Activated CD8-positive, alpha-beta memory T cell treated with anti-CD3 and anti-CD28 coated beads, Interleukin-2, amount 50 U/mL, for 24 hours (primary cell): Measurements from ENCODE around the gene SLC66A2.

Experiments
- DNase-seq: peaks from one replicate; pipeline ENCODE4 v3.0.0-alpha.2; 2020; ENCODE audit errors: extremely low read depth

The SLC66A2 gene

GRCh38 chr18:79952456-79952995 lies 1.1 kb upstream of the SLC66A2 start:
- DNase-seq = no peak

- no peak for DNase-seq
Measured at GRCh38 chr18:79950515-79951341, 725 bp downstream of the SLC66A2 start.

- DNase-seq = no peak
Measured at GRCh38 chr18:79949697-79950487, 1.6 kb downstream of the SLC66A2 start.

- no peak for DNase-seq
Measured at GRCh38 chr18:79948719-79949411, 2.6 kb downstream of the SLC66A2 start.

GRCh38 chr18:79947881-79948610 lies 3.4 kb downstream of the SLC66A2 start:
- DNase-seq = no peak

- no peak for DNase-seq
Measured at GRCh38 chr18:79947054-79947755, 4.2 kb downstream of the SLC66A2 start.

GRCh38 chr18:79945118-79946042 lies 6.1 kb downstream of the SLC66A2 start:
- no peak for DNase-seq

GRCh38 chr18:79944746-79945117 lies 6.7 kb downstream of the SLC66A2 start:
- no peak for DNase-seq

- no peak for DNase-seq
Measured at GRCh38 chr18:79944126-79944731, 7.2 kb downstream of the SLC66A2 start.

GRCh38 chr18:79943608-79944125 lies 7.8 kb downstream of the SLC66A2 start:
- no peak for DNase-seq

GRCh38 chr18:79942786-79943607 lies 8.5 kb downstream of the SLC66A2 start:
- no peak for DNase-seq

GRCh38 chr18:79942211-79942610 lies 9.2 kb downstream of the SLC66A2 start:
- DNase-seq = no peak

GRCh38 chr18:79941473-79942119 lies 9.9 kb downstream of the SLC66A2 start:
- no peak for DNase-seq

- no peak for DNase-seq
Measured at GRCh38 chr18:79940814-79941472, 10.5 kb downstream of the SLC66A2 start.

- no peak for DNase-seq
Measured at GRCh38 chr18:79940126-79940813, 11.2 kb downstream of the SLC66A2 start.

- DNase-seq = no peak
Measured at GRCh38 chr18:79939096-79939495, 12.4 kb downstream of the SLC66A2 start.

GRCh38 chr18:79938196-79938595 lies 13.3 kb downstream of the SLC66A2 start:
- DNase-seq = no peak
